Ascending aorta (tissue), 2 donors: ENCODE measurements around the gene NOX5. TPM values are rescaled to one million over a fixed set of nuclear protein-coding genes. Genes with fewer than 3 reads are reported as not detected.
"Not testable (repeated sequence)": the region's sequence is repeated elsewhere in the genome, so short reads cannot be mapped to it uniquely, and the experiment has no call there.

Source experiments
- DNase-seq, 2 donors: peaks; one replicate each; pipeline ENCODE4 v3.0.0-alpha.2; 2019; ENCODE audit warnings: low spot score in 2 of 2
- H3K27ac ChIP-seq, 2 donors: fragments of 200-600 bp; sonication (generic); one replicate each; pipeline ENCODE4 v1.5.1; 2016 to 2017; ENCODE audit warnings: mild to moderate bottlenecking in 1 of 2
- H3K27me3 ChIP-seq: fragments of 200-600 bp; sonication (generic); one replicate; pipeline ENCODE4 v1.5.1; 2017
- H3K36me3 ChIP-seq, 2 donors: fragments of 200-600 bp; sonication (generic); one replicate each; pipeline ENCODE4 v1.5.1; 2016
- H3K4me1 ChIP-seq, 2 donors: fragments of 200-600 bp; sonication (generic); one replicate each; pipeline ENCODE4 v1.5.1; 2016 to 2017; ENCODE audit warnings: mild to moderate bottlenecking in 1 of 2
- H3K4me3 ChIP-seq, 2 donors: fragments of 200-600 bp; sonication (generic); one replicate each; pipeline ENCODE4 v1.5.1; 2016 to 2017; ENCODE audit warnings: mild to moderate bottlenecking in 1 of 2
- H3K9me3 ChIP-seq, 2 donors: fragments of 200-600 bp; sonication (generic); one replicate each; pipeline ENCODE4 v1.5.1; 2016
- intact Hi-C: fragments of 100-400 bp; cut with DNase I; formaldehyde crosslinking; loops from one replicate; pipeline ENCODE4 v1.15.1; 2023
- total RNA-seq: library from RNA; depleted of rRNA; stranded (reverse); fragments of >200 nt; gene quantifications from one replicate; pipeline ENCODE4 v1.1.0, GENCODE V29; 2016
- TF ChIP-seq, protein P1 (sequence below), 3 experiments: fragments of 200-600 bp in 2 of 3; fragments of 450-650 bp in 1 of 3; sonication (generic) in 2 of 3; IDR thresholded peaks; one replicate each; pipeline ENCODE4 v1.5.1; 2016 to 2019; ENCODE audit warnings: antibody characterized with exemption in 3 of 3, mild to moderate bottlenecking in 1 of 3, moderate library complexity in 1 of 3

The NOX5 gene
- total RNA-seq, 1 donor from 2014 or later = 0.53 TPM

DNA sequence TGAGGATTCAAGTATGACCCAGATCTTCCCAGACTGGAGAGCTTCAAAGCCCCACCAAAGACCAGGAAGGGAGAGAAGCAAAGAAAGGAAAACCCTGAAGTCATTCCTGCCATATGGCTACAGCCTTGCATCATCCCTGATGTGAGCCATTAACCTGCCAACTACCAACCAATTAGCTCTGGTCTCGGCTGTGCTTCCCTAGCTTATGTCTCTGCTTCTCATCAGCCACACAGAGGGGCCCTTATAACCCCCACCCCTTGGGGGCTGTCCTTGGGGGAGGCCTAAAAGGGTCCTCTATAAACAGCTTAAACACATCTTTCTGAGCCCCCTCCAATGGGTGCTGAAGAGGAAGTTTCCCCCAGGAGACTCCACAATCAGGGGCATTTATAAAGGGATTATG, 52.8 kb downstream of the NOX5 start:
- no peaks in the 10 kb centered on the region for H3K4me1 ChIP-seq
- no peaks in the 10 kb centered on the region for H3K27me3 ChIP-seq
- intact Hi-C loops = no loop called here
- H3K4me3 ChIP-seq = no peak overlapping the region
- no peaks in the 10 kb centered on the region for H3K36me3 ChIP-seq
- TF ChIP-seq, protein P1, sequence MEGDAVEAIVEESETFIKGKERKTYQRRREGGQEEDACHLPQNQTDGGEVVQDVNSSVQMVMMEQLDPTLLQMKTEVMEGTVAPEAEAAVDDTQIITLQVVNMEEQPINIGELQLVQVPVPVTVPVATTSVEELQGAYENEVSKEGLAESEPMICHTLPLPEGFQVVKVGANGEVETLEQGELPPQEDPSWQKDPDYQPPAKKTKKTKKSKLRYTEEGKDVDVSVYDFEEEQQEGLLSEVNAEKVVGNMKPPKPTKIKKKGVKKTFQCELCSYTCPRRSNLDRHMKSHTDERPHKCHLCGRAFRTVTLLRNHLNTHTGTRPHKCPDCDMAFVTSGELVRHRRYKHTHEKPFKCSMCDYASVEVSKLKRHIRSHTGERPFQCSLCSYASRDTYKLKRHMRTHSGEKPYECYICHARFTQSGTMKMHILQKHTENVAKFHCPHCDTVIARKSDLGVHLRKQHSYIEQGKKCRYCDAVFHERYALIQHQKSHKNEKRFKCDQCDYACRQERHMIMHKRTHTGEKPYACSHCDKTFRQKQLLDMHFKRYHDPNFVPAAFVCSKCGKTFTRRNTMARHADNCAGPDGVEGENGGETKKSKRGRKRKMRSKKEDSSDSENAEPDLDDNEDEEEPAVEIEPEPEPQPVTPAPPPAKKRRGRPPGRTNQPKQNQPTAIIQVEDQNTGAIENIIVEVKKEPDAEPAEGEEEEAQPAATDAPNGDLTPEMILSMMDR (IDR thresholded peaks at IDR 0.05) = no peak
- peak in 1 of 2 donors; percentile 41 for DNase-seq
- no peaks in the 10 kb centered on the region for H3K9me3 ChIP-seq
- H3K27ac ChIP-seq = no peak overlapping the region

DNA sequence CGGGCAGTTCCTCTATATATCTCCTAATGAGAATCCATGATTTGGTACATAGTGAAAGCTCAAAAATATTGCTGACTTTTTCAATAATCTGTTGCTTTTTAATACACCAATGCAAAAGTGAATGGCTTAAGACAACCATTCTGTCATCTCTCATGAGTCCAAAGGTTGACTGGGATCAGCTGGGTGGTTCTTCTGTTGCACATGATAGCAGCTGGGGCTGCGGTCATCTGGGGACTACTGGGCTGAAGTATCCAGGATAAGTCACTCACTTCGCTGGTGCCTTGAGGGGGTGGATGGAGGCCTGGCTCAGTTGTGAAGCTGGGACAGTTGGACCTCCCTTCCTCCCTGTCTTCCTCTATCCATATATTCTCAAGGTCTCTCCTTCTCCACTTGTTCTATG, 53.7 kb downstream of the NOX5 start:
- Histone ChIP-seq H3K27me3 (no peaks in the 10 kb centered on the region), H3K27ac (no peak overlapping the region), H3K9me3 (no peaks in the 10 kb centered on the region), H3K4me1 (no peaks in the 10 kb centered on the region), H3K4me3 (no peak overlapping the region), H3K36me3 (no peaks in the 10 kb centered on the region)
- TF ChIP-seq, protein P1 (IDR thresholded peaks at IDR 0.05) = no peak
- DNase-seq = peak in 1 of 2 donors; percentile 28
- intact Hi-C loops = no loop called here

DNA sequence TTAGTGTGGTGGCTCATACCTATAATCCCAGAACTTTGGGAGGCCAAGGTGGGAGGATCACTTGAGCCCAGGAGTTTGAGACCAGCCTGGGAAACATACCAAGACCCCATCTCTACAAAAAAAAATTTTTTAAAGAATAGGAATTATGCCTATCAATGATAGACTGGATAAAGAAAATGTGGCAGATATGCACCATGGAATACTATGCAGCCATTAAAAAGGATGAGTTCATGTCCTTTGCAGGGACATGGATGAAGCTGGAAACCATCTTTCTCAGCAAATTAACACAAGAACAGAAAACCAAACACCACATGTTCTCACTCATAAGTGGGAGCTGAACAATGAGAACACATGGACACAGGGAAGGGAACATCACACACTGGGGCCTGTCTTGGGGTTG, 54.8 kb downstream of the NOX5 start:
- DNase-seq, H3K36me3 ChIP-seq, H3K4me3 ChIP-seq, intact Hi-C loops, H3K9me3 ChIP-seq, H3K27me3 ChIP-seq, H3K27ac ChIP-seq, H3K4me1 ChIP-seq: not testable (repeated sequence)

DNA sequence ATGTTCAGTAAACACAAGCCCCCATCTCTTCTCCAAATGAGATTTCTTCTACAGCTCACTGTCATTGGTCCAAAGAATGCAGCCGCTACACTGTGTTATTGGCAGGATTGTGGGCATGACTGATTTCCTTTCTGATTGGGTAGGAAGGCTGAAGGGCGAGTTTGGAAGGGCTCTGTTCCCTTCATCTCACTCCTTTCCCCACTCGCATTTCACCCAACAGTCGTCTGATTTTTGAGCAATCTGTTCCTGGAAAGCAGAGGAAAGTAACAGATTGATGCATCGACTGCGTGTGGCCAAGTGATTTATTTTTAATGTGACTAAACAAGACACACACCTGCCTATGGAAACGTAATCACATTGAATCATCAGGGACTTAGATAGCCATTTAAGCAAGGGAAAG, 55.5 kb downstream of the NOX5 start:
- Histone ChIP-seq H3K4me3 (no peak overlapping the region), H3K4me1 (no peaks in the 10 kb centered on the region), H3K36me3 (no peaks in the 10 kb centered on the region), H3K27ac (no peak overlapping the region), H3K9me3 (no peaks in the 10 kb centered on the region), H3K27me3 (no peaks in the 10 kb centered on the region)
- DNase-seq = no peak
- intact Hi-C loops = no loop called here
- TF ChIP-seq, protein P1 (IDR thresholded peaks at IDR 0.05) = no peak

DNA sequence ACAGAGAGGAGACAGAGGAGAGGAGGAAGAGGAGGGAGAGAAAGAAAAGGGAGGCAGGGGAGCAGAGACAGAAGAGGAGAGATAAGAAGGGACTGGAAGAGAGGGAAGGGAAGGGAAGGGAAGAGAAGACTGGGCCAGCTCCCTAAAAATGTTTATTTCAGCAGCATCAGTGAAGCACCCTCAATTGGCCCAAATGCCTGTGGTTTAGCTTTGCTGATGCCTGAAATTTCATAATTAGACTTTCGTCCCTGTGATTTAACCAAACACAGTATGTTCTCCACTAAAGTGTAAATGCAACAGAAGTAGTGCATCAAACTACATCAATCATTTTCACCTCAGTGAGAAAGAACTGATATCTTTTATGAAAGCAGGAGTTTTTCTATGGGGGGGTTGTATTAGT, 55.9 kb downstream of the NOX5 start:
- Histone ChIP-seq H3K9me3 (no peaks in the 10 kb centered on the region), H3K36me3 (no peaks in the 10 kb centered on the region), H3K27ac (no peak overlapping the region), H3K4me1 (no peaks in the 10 kb centered on the region), H3K4me3 (no peak overlapping the region), H3K27me3 (no peaks in the 10 kb centered on the region)
- intact Hi-C loops = no loop called here
- TF ChIP-seq, protein P1 (IDR thresholded peaks at IDR 0.05) = no peak
- DNase-seq = no peak

DNA sequence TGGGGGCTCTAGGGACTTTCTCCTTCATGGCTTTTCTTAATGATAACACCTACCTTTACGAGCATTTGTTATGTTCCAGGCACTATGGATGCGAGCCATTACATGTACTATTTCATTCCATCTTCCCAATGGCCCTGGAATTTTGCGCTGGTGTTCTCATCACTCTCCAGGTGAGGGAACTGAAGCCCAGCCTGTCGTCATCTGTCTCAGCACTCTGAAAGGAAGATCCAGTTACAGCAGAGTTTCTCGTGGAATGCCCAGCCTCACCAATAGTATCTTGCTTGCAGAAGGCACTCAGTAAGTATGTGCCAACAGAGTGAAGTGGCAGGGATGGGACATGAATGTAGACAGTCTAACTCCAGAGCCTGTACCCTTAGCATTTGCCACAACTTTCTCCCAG, 56.8 kb downstream of the NOX5 start:
- intact Hi-C loops = no loop called here
- no peaks in the 10 kb centered on the region for H3K27me3 ChIP-seq

More for the DNA sequence above, 56.8 kb downstream of the NOX5 start:
- no peaks in the 10 kb centered on the region for H3K36me3 ChIP-seq
- TF ChIP-seq, protein P1 (IDR thresholded peaks at IDR 0.05) = no peak
- no peak overlapping the region for H3K27ac ChIP-seq
- no peak for DNase-seq
- H3K4me3 ChIP-seq = no peak overlapping the region
- H3K4me1 ChIP-seq = no peaks in the 10 kb centered on the region
- H3K9me3 ChIP-seq = no peaks in the 10 kb centered on the region
